Ovary (tissue), 9 donors: ENCODE measurements around the gene ZNF598. TPM values are rescaled to one million over a fixed set of nuclear protein-coding genes. Genes with fewer than 3 reads are reported as not detected.
A peak's percentile ranks its signal among the peaks of the same experiment; 100 is the strongest.

ENCODE experiments used
- DNase-seq, 5 donors: peaks; one replicate each; pipeline ENCODE4 v3.0.0-alpha.2; 2019 to 2020
- H3K27ac ChIP-seq, 2 donors: fragments of 200-600 bp; one replicate each; pipeline versions ENCODE4 v1.5.1 to v1.8.0; 2019 to 2022
- H3K27me3 ChIP-seq: fragments of 200-600 bp; one replicate; pipeline ENCODE4 v1.8.0; 2022
- H3K36me3 ChIP-seq: fragments of 200-600 bp; sonication (generic); one replicate; pipeline ENCODE4 v1.5.1; 2019
- H3K4me1 ChIP-seq: one replicate; pipeline ENCODE4 v1.8.1; 2013; ENCODE audit warnings: mild to moderate bottlenecking, moderate library complexity; ENCODE audit not compliant: insufficient read depth
- H3K4me3 ChIP-seq: fragments of 200-600 bp; sonication (generic); one replicate; pipeline ENCODE4 v1.5.1; 2017
- H3K9me3 ChIP-seq, 2 donors: fragments of 200-600 bp in 1 of 2; sonication (generic) in 1 of 2; one replicate each; pipeline versions ENCODE4 v1.5.1 to v1.8.1; 2013 to 2019; ENCODE audit warnings: mild to moderate bottlenecking in 1 of 2, moderate library complexity in 1 of 2
- EP300 ChIP-seq: sonication (generic); formaldehyde crosslinking; IDR thresholded peaks from one replicate; pipeline ENCODE4 v1.6.1; 2017; ENCODE audit warnings: antibody characterized with exemption
- POLR2A ChIP-seq: fragments of 450-650 bp; IDR thresholded peaks from one replicate; pipeline ENCODE4 v1.6.1; 2017; ENCODE audit warnings: antibody characterized with exemption, mild to moderate bottlenecking, moderate library complexity
- WGBS, 3 donors: extraction: QIAGEN DNeasy Blood & Tissue Kit in 1 of 3; methylation state at CpG; one replicate each; pipeline versions ENCODE4 v1.1.5 to v1.1.7; 2013 to 2017; 5-methylcytosine and 5-hydroxymethylcytosine counted together
- intact Hi-C, 4 donors: fragments of 100-400 bp; cut with DNase I; formaldehyde crosslinking; loops; one replicate each; pipeline versions ENCODE4 v1.11.0 to v1.15.1; 2022 to 2023
- polyA plus RNA-seq, 2 donors: library from polyadenylated mRNA; stranded (reverse); fragments of 200-250 nt in 1 of 2; fragments of 350-450 nt in 1 of 2; fragmentation: Illumina TruSeq in 1 of 2; extraction: RNeasy Lipid Tissue Mini Kit (QIAGEN cat#74804) in 1 of 2; gene quantifications; one replicate each; pipeline ENCODE4 v1.2.3, GENCODE V29; 2013 to 2014
- total RNA-seq, 7 donors: library from RNA; depleted of rRNA in 2 of 7; stranded (reverse); fragments of >200 nt in 2 of 7; fragmentation: NEBNext Ultra II Directional in 3 of 7; extraction: Animal tissue kit (Norgen Biotek cat#: 25700) in 3 of 7; gene quantifications; one replicate each; pipeline versions ENCODE4 v1.1.0 to v1.2.4, GENCODE V29; 2016 to 2023
- TF ChIP-seq, protein P1 (sequence below), 3 donors: fragments of 450-650 bp in 2 of 3; fragments of 200-600 bp in 1 of 3; IDR thresholded peaks; one replicate each; pipeline versions ENCODE4 v1.5.1 to v1.8.0; 2016 to 2022; ENCODE audit warnings: antibody characterized with exemption in 3 of 3, mild to moderate bottlenecking in 1 of 3
- donor health status: DM: no; HTN: no; CAD: no; lungs with moderate emphysema.
- donor health status: DM: no; HTN: no; CAD: no.
- donor health status: Bipolar disorder and iron deficiency.
- donor health status: DM: yes; HTN: yes; CAD: no.
- donor health status: DM: no; HTN: no; CAD: no.
- donor health status: DM: yes; HTN: yes; CAD: no.

ZNF598 gene
- total and polyA plus RNA-seq, 9 donors: 0.95 to 44.5 (median 30.3) TPM

DNA sequence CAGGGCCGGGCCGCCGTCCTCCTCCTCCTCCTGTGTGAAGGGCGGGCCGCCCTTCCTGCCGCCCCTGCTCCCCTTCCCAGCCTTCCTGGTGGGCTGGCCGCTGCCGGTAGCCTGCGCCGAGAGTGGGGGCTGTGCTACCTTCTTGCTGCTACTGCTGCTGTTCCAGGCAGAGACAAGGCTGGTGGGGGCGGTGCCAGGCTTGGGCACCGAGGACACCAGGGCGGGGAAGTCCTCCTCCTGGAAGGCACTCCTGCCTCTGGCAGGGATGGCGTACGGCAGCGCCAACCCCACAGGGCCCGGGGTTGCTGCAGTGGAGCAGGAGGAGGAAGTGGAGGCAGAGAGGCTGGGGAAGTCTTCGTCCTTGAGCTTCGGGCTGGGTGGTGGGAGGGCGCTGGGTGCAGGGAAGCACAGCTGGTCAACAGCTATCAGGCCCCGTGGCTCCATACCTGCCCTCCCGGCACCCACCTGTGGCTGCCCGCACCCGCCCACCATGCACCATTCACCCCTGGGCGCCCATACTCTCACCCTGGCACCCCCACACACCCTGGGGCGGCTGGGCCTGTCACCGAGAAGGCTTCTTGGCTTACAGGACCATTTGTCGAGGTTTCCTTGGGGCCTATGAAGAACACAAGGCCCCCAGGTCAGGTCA lies 9.6 kb downstream of the ZNF598 start:
- 71 to 84% (median 72%) methylated on average over 27 to 28 of the region's 28 CpGs for WGBS, 3 donors
- no peaks in the 10 kb centered on the region for H3K9me3 ChIP-seq
- peak in 1 of 5 donors; percentile 40 for DNase-seq
- H3K4me3 ChIP-seq: no peak overlapping the region
- no peaks in the 10 kb centered on the region for H3K27me3 ChIP-seq
- intact Hi-C loops: no loop called here
- no peaks in the 10 kb centered on the region for H3K36me3 ChIP-seq
- TF ChIP-seq, protein P1, sequence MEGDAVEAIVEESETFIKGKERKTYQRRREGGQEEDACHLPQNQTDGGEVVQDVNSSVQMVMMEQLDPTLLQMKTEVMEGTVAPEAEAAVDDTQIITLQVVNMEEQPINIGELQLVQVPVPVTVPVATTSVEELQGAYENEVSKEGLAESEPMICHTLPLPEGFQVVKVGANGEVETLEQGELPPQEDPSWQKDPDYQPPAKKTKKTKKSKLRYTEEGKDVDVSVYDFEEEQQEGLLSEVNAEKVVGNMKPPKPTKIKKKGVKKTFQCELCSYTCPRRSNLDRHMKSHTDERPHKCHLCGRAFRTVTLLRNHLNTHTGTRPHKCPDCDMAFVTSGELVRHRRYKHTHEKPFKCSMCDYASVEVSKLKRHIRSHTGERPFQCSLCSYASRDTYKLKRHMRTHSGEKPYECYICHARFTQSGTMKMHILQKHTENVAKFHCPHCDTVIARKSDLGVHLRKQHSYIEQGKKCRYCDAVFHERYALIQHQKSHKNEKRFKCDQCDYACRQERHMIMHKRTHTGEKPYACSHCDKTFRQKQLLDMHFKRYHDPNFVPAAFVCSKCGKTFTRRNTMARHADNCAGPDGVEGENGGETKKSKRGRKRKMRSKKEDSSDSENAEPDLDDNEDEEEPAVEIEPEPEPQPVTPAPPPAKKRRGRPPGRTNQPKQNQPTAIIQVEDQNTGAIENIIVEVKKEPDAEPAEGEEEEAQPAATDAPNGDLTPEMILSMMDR (IDR thresholded peaks at IDR 0.05): no peak
- TF ChIP-seq EP300: no peak
- no peak for TF ChIP-seq POLR2A
- no peak overlapping the region for H3K27ac ChIP-seq
- peaks cover 10% of the 10 kb centered on the region for H3K4me1 ChIP-seq

DNA sequence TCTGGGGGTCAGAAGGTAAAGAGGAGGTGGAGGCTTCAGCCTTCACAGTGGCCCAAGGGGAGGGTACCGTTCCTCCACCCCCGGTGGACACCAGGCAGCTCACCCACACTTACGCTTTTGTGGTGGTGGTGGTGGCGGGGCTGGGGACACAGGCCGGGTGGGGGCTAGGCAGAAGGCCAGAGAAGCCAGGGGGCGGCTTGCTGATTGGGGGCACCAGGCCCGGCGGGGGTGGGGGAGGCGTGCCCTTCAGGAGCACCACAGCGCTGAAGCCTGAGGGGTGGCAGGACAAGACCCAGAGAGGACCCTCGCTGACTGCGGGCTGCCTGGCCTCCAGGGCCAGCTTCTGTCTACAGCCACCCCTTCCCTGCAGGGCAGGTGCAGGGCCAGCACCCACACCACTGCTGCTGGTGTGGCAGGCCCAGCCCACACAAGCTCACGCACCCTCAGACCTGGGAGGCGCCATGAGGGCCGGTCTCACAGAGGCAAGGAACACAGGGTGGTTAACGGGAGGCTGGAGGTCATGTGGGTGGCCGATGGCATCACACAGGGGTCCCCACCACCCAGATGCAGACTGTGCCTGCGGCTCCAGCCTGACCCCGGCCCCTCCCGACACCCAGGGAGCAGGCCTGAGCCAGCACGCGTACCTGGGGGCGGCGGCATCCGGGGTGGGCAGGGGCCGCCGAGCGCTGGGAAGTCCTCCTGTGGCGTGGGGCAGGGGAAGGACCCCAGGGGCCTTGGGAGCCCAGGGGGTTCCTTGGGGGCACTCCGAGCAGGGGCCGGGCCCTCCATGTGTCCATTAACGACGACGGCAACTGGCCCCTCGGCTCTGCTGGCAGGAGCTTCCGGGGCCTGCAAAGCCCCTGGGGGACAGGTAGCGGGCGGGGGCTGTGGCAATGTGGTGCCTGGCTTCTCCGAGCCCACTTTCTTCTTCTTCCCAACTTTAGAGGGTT lies 10.5 kb downstream of the ZNF598 start:
- 86 to 88% (median 87%) methylated on average over 30 to 39 of the region's 39 CpGs for WGBS, 3 donors
- H3K36me3 ChIP-seq: no peaks in the 10 kb centered on the region
- H3K4me1 ChIP-seq: peaks cover 9% of the 10 kb centered on the region
- peak in 2 of 5 donors; percentile 26 to 46 for DNase-seq
- intact Hi-C loops: no loop called here
- no peak overlapping the region for H3K4me3 ChIP-seq
- no peak for TF ChIP-seq EP300
- TF ChIP-seq POLR2A: no peak
- H3K27ac ChIP-seq: no peak overlapping the region
- H3K9me3 ChIP-seq: no peaks in the 10 kb centered on the region
- H3K27me3 ChIP-seq: no peaks in the 10 kb centered on the region

DNA sequence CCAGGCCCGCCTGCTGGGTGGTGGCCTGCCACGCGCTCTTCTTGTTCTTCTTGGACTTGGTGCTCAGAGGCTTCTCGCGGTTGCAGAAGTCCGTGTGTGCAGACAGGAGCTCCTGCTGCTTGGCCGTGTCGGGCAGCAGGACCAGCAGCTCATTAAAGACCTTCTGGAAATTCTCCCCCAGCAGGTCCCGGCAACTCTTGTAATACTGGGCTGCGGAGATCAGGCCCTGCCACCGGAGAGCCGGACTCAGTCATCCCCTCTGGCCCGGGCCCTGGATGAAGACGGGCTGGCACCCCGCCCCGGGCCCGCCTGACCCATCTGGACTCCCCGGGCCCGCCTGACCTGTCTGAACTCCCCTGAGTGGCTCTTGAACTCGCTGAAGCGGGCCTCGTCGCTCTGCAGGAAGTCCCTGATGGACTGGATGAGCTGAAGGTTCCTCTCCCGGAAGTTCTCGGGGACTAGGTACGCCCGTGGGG lies 11.2 kb downstream of the ZNF598 start:
- Histone ChIP-seq H3K4me1 (peaks cover 6% of the 10 kb centered on the region), H3K27ac (no peak overlapping the region), H3K36me3 (no peaks in the 10 kb centered on the region), H3K27me3 (no peaks in the 10 kb centered on the region), H3K9me3 (no peaks in the 10 kb centered on the region), H3K4me3 (no peak overlapping the region)
- 87 to 91% (median 91%) methylated on average over 26 to 27 of the region's 27 CpGs for WGBS, 3 donors
- peak in 2 of 5 donors; percentile 20 to 40 for DNase-seq
- TF ChIP-seq POLR2A: no peak
- TF ChIP-seq, protein P1 (IDR thresholded peaks at IDR 0.05): no peak
- TF ChIP-seq EP300: no peak
- intact Hi-C loops: no loop called here

DNA sequence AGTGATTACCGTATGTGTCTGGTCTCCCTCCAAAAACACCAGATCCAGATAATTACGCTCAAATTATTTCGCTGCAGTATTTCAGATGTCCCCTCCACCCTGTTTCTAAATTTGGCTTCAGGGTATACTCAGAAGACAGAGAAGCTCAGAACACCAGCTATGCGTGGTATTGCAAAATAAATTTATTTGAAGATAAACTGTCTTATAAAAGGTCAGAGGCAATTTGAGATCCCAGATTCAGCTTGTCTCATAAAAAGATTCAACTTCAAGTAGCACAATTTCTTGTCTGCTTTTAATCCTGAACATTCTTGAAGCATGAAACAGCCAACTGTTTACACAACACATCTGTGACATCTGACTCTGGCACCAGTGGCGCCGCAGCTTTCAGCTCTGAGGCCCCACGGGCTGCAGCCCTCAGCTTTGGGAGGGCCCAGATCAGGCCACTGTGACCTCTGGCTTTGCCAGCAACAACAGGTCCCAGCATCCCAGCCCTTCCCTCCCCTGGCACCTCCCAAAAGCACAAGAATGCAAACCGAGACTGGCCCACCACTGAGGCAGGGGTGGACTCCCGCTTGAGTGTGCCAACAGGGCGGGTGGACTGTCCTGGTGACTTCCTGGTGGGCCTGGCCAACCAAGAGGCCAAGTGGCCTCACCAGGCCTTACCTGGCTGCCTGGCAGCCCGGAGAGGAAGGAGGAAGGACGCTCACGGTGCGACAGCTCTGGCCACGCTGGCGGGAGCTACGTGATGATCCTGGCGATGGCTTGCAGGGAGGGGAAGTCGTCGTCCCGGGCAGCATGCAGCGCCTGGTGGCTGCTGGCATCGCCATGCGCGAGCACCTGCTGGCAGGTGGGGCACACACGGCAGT lies 11.9 kb downstream of the ZNF598 start:
- peak overlapping the region in 1 of 2 donors; percentile 26 for H3K27ac ChIP-seq
- H3K36me3 ChIP-seq: no peaks in the 10 kb centered on the region
- peaks cover 6% of the 10 kb centered on the region for H3K4me1 ChIP-seq
- 61 to 79% (median 64%) methylated on average over 26 of the region's 26 CpGs for WGBS, 3 donors
- DNase-seq: peak in 1 of 5 donors; percentile 52
- no peaks in the 10 kb centered on the region for H3K27me3 ChIP-seq
- TF ChIP-seq POLR2A (no peak), EP300 (no peak)
- TF ChIP-seq, protein P1 (IDR thresholded peaks at IDR 0.05): no peak
- H3K9me3 ChIP-seq: no peaks in the 10 kb centered on the region
- intact Hi-C loops: no loop called here
- no peak overlapping the region for H3K4me3 ChIP-seq
